Mesenchymal stem cell (in vitro differentiated cells and primary cell): ENCODE data around the gene CKAP2L.

ENCODE experiments used
- DNase-seq: peaks from one replicate; pipeline ENCODE4 v3.0.0-alpha.2; 2013
- H2AFZ ChIP-seq: one replicate; pipeline ENCODE4 v1.6.1; 2013; ENCODE audit warnings: low read depth, mild to moderate bottlenecking, control low read depth, inconsistent platforms, low read length, moderate library complexity
- H2AK5ac ChIP-seq: 2 replicates; pipeline ENCODE4 v1.6.1; 2013; ENCODE audit warnings: low read length, moderate library complexity, mild to moderate bottlenecking, inconsistent platforms; ENCODE audit not compliant: severe bottlenecking
- H2BK120ac ChIP-seq: one replicate; pipeline ENCODE4 v1.6.1; 2013; ENCODE audit warnings: low read depth, mild to moderate bottlenecking, inconsistent platforms, low read length, moderate library complexity
- H2BK12ac ChIP-seq, 2 experiments: one replicate each; pipeline ENCODE4 v1.6.1; 2013; ENCODE audit warnings: inconsistent platforms in 2 of 2, low read length in 2 of 2, mild to moderate bottlenecking in 2 of 2, moderate library complexity in 2 of 2, control low read depth in 1 of 2
- H2BK15ac ChIP-seq: one replicate; pipeline ENCODE4 v1.6.1; 2013; ENCODE audit warnings: mild to moderate bottlenecking, low read depth, inconsistent platforms; ENCODE audit not compliant: poor library complexity, severe bottlenecking
- H2BK5ac ChIP-seq: 2 replicates; pipeline ENCODE4 v1.6.1; 2013; ENCODE audit warnings: low read depth, mild to moderate bottlenecking, low read length, control low read depth, inconsistent platforms; ENCODE audit not compliant: poor library complexity, severe bottlenecking
- H3K14ac ChIP-seq, 2 experiments: one replicate each; pipeline ENCODE4 v1.6.1; 2013; ENCODE audit warnings: inconsistent platforms in 2 of 2, low read length in 2 of 2, control low read depth in 1 of 2, mild to moderate bottlenecking in 1 of 2, moderate library complexity in 1 of 2
- H3K18ac ChIP-seq, 2 experiments: one replicate each; pipeline ENCODE4 v1.6.1; 2013; ENCODE audit warnings: inconsistent platforms in 2 of 2, low read length in 2 of 2, control low read depth in 1 of 2, low read depth in 1 of 2, mild to moderate bottlenecking in 1 of 2
- H3K23ac ChIP-seq, 2 experiments: one replicate each; pipeline ENCODE4 v1.6.1; 2013; ENCODE audit warnings: inconsistent platforms in 2 of 2, low read length in 2 of 2, mild to moderate bottlenecking in 2 of 2, moderate library complexity in 2 of 2, control low read depth in 1 of 2
- H3K27ac ChIP-seq: 2 replicates; pipeline ENCODE4 v1.5.1; 2013; ENCODE audit warnings: mild to moderate bottlenecking, moderate library complexity, low read length, control low read depth, inconsistent platforms; ENCODE audit not compliant: poor library complexity, severe bottlenecking
- H3K27me3 ChIP-seq, 2 experiments: 2 replicates each; pipeline versions ENCODE4 v1.6.1 to v1.7.0; 2013; ENCODE audit warnings: low read length in 2 of 2, mild to moderate bottlenecking in 2 of 2, moderate library complexity in 2 of 2, control low read depth in 1 of 2, inconsistent platforms in 1 of 2; ENCODE audit not compliant: control insufficient read depth in 1 of 2, insufficient read depth in 1 of 2
- H3K36me3 ChIP-seq, 2 experiments: 2 replicates each; pipeline versions ENCODE4 v1.6.1 to v1.7.0; 2013; ENCODE audit warnings: low read length in 2 of 2, control low read depth in 1 of 2, inconsistent platforms in 1 of 2, low read depth in 1 of 2, mild to moderate bottlenecking in 1 of 2; ENCODE audit not compliant: insufficient read depth in 2 of 2, control insufficient read depth in 1 of 2
- H3K4ac ChIP-seq, 2 experiments: one replicate each; pipeline ENCODE4 v1.6.1; 2013; ENCODE audit warnings: inconsistent platforms in 2 of 2, low read length in 2 of 2, mild to moderate bottlenecking in 2 of 2, moderate library complexity in 2 of 2, control low read depth in 1 of 2, low read depth in 1 of 2
- H3K4me1 ChIP-seq: 2 replicates; pipeline ENCODE4 v1.6.1; 2013; ENCODE audit warnings: low read depth, low read length, control low read depth; ENCODE audit not compliant: control insufficient read depth, insufficient read depth
- H3K4me2 ChIP-seq: 2 replicates; pipeline ENCODE4 v1.6.1; 2013; ENCODE audit warnings: low read length, mild to moderate bottlenecking, inconsistent platforms; ENCODE audit not compliant: poor library complexity, severe bottlenecking
- H3K4me3 ChIP-seq, 2 experiments: 2 replicates each; pipeline versions ENCODE4 v1.5.1 to v1.7.0; 2013; ENCODE audit warnings: low read length in 2 of 2, mild to moderate bottlenecking in 2 of 2, control low read depth in 1 of 2, low read depth in 1 of 2; ENCODE audit not compliant: insufficient read depth in 1 of 2
- H3K79me1 ChIP-seq: replicated peaks from 2 replicates; pipeline ENCODE4 v1.6.1; 2013; ENCODE audit warnings: mild to moderate bottlenecking, control low read depth, low read length, inconsistent platforms; ENCODE audit not compliant: poor library complexity, severe bottlenecking
- H3K9ac ChIP-seq: 2 replicates; pipeline ENCODE4 v1.7.0; 2013; ENCODE audit warnings: mild to moderate bottlenecking, low read length, moderate library complexity
- H3K9me3 ChIP-seq: 2 replicates; pipeline ENCODE4 v1.7.0; 2013; ENCODE audit warnings: mild to moderate bottlenecking, low read length; ENCODE audit not compliant: control insufficient read depth
- H4K8ac ChIP-seq: one replicate; pipeline ENCODE4 v1.6.1; 2013; ENCODE audit warnings: inconsistent platforms, mild to moderate bottlenecking, low read length, moderate library complexity
- H4K91ac ChIP-seq: one replicate; pipeline ENCODE4 v1.6.1; 2013; ENCODE audit warnings: mild to moderate bottlenecking, low read length, inconsistent platforms
- WGBS: methylation state at CpG from one replicate; pipeline ENCODE4 v1.1.7; 2013; ENCODE audit warnings: mixed read lengths; 5-methylcytosine and 5-hydroxymethylcytosine counted together

CKAP2L gene

GRCh38 chr2:112726487-112727190, 37.8 kb downstream of the CKAP2L start:
- 35% methylated on average over 19 of the region's 19 CpGs for WGBS

GRCh38 chr2:112725545-112726457, 38.6 kb downstream of the CKAP2L start:
- no peaks in the 10 kb centered on the region for H3K9me3 ChIP-seq
- H3K4ac ChIP-seq, result peak overlapping the region; percentile 25 to 65
- H2AK5ac ChIP-seq, result no peak overlapping the region
- peak overlapping the region; percentile 72 for H3K9ac ChIP-seq
- H3K4me1 ChIP-seq, result peaks cover 5% of the 10 kb centered on the region
- no peak overlapping the region for H2BK5ac ChIP-seq
- H4K8ac ChIP-seq, result peak overlapping the region; percentile 62
- H3K14ac ChIP-seq, result peak overlapping the region in 1 of 2 experiments; percentile 85
- H2BK12ac ChIP-seq, result peak overlapping the region; percentile 44 to 92
- H3K27ac ChIP-seq, result no peak overlapping the region
- peak overlapping the region in 1 of 2 experiments; percentile 81 for H3K18ac ChIP-seq
- no peak overlapping the region for H3K23ac ChIP-seq
- H3K79me1 ChIP-seq, result no peaks in the 10 kb centered on the region
- peak overlapping the region; percentile 77 for H4K91ac ChIP-seq
- DNase-seq, result no peak
- peak overlapping the region; percentile 7 for H2BK15ac ChIP-seq
- H3K27me3 ChIP-seq, result peaks cover 0 to 15% of the 10 kb centered on the region in 2 experiments
- no peak overlapping the region for H2AFZ ChIP-seq
- H2BK120ac ChIP-seq, result peak overlapping the region; percentile 8
- H3K4me2 ChIP-seq, result no peak overlapping the region
- 89% methylated on average over 14 of the region's 15 CpGs for WGBS
- H3K36me3 ChIP-seq, result no peaks in the 10 kb centered on the region
- no peak overlapping the region for H3K4me3 ChIP-seq

More at GRCh38 chr2:112726487-112727190, 37.8 kb downstream of the CKAP2L start:
- Histone ChIP-seq H3K4me3 (no peak overlapping the region), H3K23ac (no peak overlapping the region), H3K4me2 (no peak overlapping the region), H2AK5ac (no peak overlapping the region), H2BK120ac (peak overlapping the region; percentile 8), H4K91ac (peak overlapping the region; percentile 10), H2BK5ac (no peak overlapping the region), H2BK15ac (no peak overlapping the region), H3K9me3 (no peaks in the 10 kb centered on the region), H2AFZ (peak overlapping the region; percentile 60), H3K4me1 (peaks cover 5% of the 10 kb centered on the region), H3K18ac (peak overlapping the region in 1 of 2 experiments; percentile 81), H3K36me3 (no peaks in the 10 kb centered on the region), H3K9ac (peak overlapping the region; percentile 72), H3K27ac (no peak overlapping the region), H3K4ac (peak overlapping the region; percentile 25 to 65), H4K8ac (peak overlapping the region; percentile 62), H3K79me1 (no peaks in the 10 kb centered on the region), H3K27me3 (peaks cover 0 to 15% of the 10 kb centered on the region in 2 experiments), H3K14ac (no peak overlapping the region), H2BK12ac (peak overlapping the region in 1 of 2 experiments; percentile 92)
- peak; percentile 87 for DNase-seq

GRCh38 chr2:112724591-112725525, 39.6 kb downstream of the CKAP2L start:
- Histone ChIP-seq H2AK5ac (no peak overlapping the region), H3K79me1 (no peaks in the 10 kb centered on the region), H3K9me3 (no peaks in the 10 kb centered on the region), H4K91ac (peak overlapping the region; percentile 77), H2BK120ac (no peak overlapping the region), H2BK12ac (peak overlapping the region in 1 of 2 experiments; percentile 66), H3K4ac (no peak overlapping the region), H3K4me3 (no peak overlapping the region), H3K4me2 (no peak overlapping the region), H3K14ac (no peak overlapping the region), H3K4me1 (peaks cover 5% of the 10 kb centered on the region), H3K23ac (no peak overlapping the region), H3K18ac (no peak overlapping the region), H4K8ac (peak overlapping the region; percentile 27), H3K27ac (no peak overlapping the region), H3K9ac (no peak overlapping the region), H2BK5ac (no peak overlapping the region), H3K27me3 (peaks cover 0 to 15% of the 10 kb centered on the region in 2 experiments), H2BK15ac (peak overlapping the region; percentile 55), H2AFZ (no peak overlapping the region), H3K36me3 (no peaks in the 10 kb centered on the region)
- no peak for DNase-seq
- WGBS, result 82% methylated on average over 21 of the region's 21 CpGs
